KMS-11 (cell line): ENCODE results near the gene EEPD1.

Experiments used
- H2AFZ ChIP-seq: fragments of 200-600 bp; sonication (generic); 2 replicates; pipeline ENCODE4 v1.6.1; 2016; ENCODE audit warnings: antibody characterized with exemption, mixed run types, low read depth
- H3K27ac ChIP-seq: fragments of 200-600 bp; sonication (generic); 2 replicates; pipeline ENCODE4 v1.6.1; 2016; ENCODE audit warnings: mild to moderate bottlenecking, mixed run types
- H3K27me3 ChIP-seq: fragments of 200-600 bp; sonication (generic); 2 replicates; pipeline ENCODE4 v1.6.1; 2017; ENCODE audit warnings: mild to moderate bottlenecking, low read depth, mixed run types, moderate library complexity; ENCODE audit not compliant: insufficient read depth
- H3K36me3 ChIP-seq: fragments of 200-600 bp; sonication (generic); 2 replicates; pipeline ENCODE4 v1.6.1; 2017; ENCODE audit warnings: mild to moderate bottlenecking, mixed run types; ENCODE audit not compliant: insufficient read depth
- H3K4me1 ChIP-seq: fragments of 200-600 bp; sonication (generic); 2 replicates; pipeline ENCODE4 v1.6.1; 2016; ENCODE audit warnings: mild to moderate bottlenecking, low read depth, mixed run types; ENCODE audit not compliant: poor library complexity, severe bottlenecking
- H3K4me2 ChIP-seq: fragments of 200-600 bp; sonication (generic); 2 replicates; pipeline ENCODE4 v1.7.0; 2016; ENCODE audit warnings: mild to moderate bottlenecking, mixed run types
- H3K4me3 ChIP-seq: fragments of 200-600 bp; sonication (generic); IDR thresholded peaks from 2 replicates; pipeline ENCODE4 v1.6.1; 2017; ENCODE audit warnings: low read depth, low read length, mixed read lengths; ENCODE audit not compliant: insufficient read depth
- H3K79me2 ChIP-seq: fragments of 200-600 bp; sonication (generic); 2 replicates; pipeline ENCODE4 v1.6.1; 2016; ENCODE audit warnings: low read depth, mixed run types; ENCODE audit not compliant: insufficient read depth
- H3K9ac ChIP-seq: fragments of 200-600 bp; sonication (generic); 2 replicates; pipeline ENCODE4 v1.6.1; 2016; ENCODE audit warnings: mild to moderate bottlenecking, mixed run types
- H4K20me1 ChIP-seq: fragments of 200-600 bp; sonication (generic); 2 replicates; pipeline ENCODE4 v1.6.1; 2016; ENCODE audit warnings: mild to moderate bottlenecking, mixed run types; ENCODE audit not compliant: insufficient read depth
- TF ChIP-seq, protein P1 (sequence below): fragments of 200-600 bp; sonication (generic); conservative IDR thresholded peaks from 2 replicates; pipeline ENCODE4 v1.6.1; 2017; ENCODE audit warnings: low read depth, mild to moderate bottlenecking, antibody characterized with exemption, low read length, moderate library complexity, mixed read lengths

Gene EEPD1

DNA sequence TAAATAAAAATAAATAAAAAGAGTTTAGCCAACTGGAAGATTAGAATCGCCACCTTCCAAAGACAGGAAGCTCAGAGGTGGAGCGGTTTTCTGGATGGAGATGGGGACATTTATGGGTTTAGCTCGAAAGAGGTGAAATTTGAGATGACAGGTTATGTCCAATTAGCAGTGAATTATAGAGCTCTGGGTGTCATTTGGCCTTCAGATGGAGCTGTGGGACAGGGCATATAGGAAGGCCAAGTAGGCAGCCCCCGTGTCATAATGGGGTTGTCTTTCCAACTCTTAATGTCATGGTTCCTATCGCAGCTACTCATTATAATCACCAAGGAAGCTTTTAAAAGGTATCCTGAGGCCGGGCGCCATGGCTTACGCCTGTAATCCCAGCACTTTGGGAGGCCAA lies 21.0 kb upstream of the EEPD1 start:
- no peak overlapping the region for H3K27ac ChIP-seq
- no peaks in the 10 kb centered on the region for H4K20me1 ChIP-seq
- no peaks in the 10 kb centered on the region for H3K79me2 ChIP-seq
- TF ChIP-seq, protein P1, sequence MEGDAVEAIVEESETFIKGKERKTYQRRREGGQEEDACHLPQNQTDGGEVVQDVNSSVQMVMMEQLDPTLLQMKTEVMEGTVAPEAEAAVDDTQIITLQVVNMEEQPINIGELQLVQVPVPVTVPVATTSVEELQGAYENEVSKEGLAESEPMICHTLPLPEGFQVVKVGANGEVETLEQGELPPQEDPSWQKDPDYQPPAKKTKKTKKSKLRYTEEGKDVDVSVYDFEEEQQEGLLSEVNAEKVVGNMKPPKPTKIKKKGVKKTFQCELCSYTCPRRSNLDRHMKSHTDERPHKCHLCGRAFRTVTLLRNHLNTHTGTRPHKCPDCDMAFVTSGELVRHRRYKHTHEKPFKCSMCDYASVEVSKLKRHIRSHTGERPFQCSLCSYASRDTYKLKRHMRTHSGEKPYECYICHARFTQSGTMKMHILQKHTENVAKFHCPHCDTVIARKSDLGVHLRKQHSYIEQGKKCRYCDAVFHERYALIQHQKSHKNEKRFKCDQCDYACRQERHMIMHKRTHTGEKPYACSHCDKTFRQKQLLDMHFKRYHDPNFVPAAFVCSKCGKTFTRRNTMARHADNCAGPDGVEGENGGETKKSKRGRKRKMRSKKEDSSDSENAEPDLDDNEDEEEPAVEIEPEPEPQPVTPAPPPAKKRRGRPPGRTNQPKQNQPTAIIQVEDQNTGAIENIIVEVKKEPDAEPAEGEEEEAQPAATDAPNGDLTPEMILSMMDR: no peak
- H3K9ac ChIP-seq: no peak overlapping the region
- no peaks in the 10 kb centered on the region for H3K36me3 ChIP-seq
- H3K4me3 ChIP-seq: no peak overlapping the region
- H2AFZ ChIP-seq: no peak overlapping the region
- H3K27me3 ChIP-seq: no peaks in the 10 kb centered on the region
- H3K4me1 ChIP-seq: no peaks in the 10 kb centered on the region
- no peak overlapping the region for H3K4me2 ChIP-seq

DNA sequence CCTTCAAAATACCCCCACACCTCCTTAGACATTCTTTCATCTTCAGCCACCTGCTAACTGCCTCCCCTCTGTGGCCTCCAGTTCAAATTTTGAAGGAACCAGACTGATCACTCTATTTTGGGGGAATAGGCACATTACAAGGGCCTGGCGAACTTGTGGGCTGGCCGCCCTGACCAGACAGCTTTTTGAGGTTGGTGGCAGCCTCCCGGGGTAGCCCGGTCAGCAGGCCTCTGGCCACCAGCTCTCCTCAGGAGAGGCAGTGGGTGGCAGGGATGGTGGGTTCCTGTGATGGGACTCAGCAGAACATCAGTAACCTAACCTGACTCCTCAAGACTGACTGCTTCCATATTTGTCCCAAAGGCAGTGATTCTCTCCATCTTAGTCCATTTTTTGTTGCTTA lies 17.4 kb upstream of the EEPD1 start:
- TF ChIP-seq, protein P1: no peak
- Histone ChIP-seq H3K79me2 (no peaks in the 10 kb centered on the region), H2AFZ (no peak overlapping the region), H3K4me2 (no peak overlapping the region), H3K9ac (no peak overlapping the region), H3K36me3 (no peaks in the 10 kb centered on the region), H3K27ac (no peak overlapping the region), H3K4me3 (no peak overlapping the region), H3K27me3 (no peaks in the 10 kb centered on the region), H3K4me1 (no peaks in the 10 kb centered on the region), H4K20me1 (no peaks in the 10 kb centered on the region)

DNA sequence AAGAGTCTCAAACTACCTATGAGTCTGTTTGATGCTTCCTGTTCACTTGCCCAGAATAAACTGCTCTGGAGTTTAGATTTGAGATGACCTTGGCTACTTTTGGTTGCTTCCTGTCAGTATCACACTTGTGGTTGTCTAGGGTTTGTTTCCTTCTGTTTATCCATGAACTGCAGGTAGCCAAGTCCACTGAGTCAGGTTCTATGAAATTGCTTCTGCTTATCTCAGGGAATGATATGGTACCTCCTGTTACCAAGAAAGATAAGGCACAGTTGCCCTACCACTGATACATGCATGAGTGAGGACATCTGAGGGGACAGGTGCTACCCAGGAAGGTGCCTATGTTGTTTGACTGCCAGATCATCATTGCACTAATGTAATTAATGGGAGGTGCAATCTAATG lies 15.8 kb upstream of the EEPD1 start:
- no peak overlapping the region for H3K4me3 ChIP-seq
- no peak overlapping the region for H2AFZ ChIP-seq
- H3K4me1 ChIP-seq: no peaks in the 10 kb centered on the region
- no peak overlapping the region for H3K4me2 ChIP-seq
- TF ChIP-seq, protein P1: no peak
- H3K9ac ChIP-seq: no peak overlapping the region
- no peaks in the 10 kb centered on the region for H4K20me1 ChIP-seq
- no peak overlapping the region for H3K27ac ChIP-seq
- H3K36me3 ChIP-seq: no peaks in the 10 kb centered on the region
- H3K27me3 ChIP-seq: no peaks in the 10 kb centered on the region
- no peaks in the 10 kb centered on the region for H3K79me2 ChIP-seq

DNA sequence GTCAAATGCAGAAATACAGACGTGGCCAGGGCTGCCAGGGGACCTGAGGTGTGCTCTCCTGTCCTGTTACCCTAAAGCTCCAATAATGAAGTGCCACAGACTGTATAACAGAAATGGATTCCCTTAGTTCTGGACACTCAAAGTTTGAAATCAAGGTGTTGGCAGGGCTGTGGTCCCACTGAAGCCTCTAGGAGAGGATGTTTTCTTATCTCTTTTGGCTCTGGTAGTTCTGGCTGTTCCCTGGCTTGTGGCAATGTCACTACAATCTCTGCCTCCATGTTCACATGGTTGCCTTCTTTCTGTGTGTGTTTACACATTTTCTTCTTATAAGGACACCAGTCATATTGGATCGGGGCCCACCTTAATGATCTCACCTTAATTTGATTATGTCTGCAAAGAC lies 15.3 kb upstream of the EEPD1 start:
- Histone ChIP-seq H3K9ac (no peak overlapping the region), H3K4me1 (no peaks in the 10 kb centered on the region), H3K27me3 (no peaks in the 10 kb centered on the region), H2AFZ (no peak overlapping the region), H3K4me2 (no peak overlapping the region), H4K20me1 (no peaks in the 10 kb centered on the region), H3K36me3 (no peaks in the 10 kb centered on the region), H3K4me3 (no peak overlapping the region), H3K27ac (no peak overlapping the region), H3K79me2 (no peaks in the 10 kb centered on the region)
- TF ChIP-seq, protein P1: no peak

DNA sequence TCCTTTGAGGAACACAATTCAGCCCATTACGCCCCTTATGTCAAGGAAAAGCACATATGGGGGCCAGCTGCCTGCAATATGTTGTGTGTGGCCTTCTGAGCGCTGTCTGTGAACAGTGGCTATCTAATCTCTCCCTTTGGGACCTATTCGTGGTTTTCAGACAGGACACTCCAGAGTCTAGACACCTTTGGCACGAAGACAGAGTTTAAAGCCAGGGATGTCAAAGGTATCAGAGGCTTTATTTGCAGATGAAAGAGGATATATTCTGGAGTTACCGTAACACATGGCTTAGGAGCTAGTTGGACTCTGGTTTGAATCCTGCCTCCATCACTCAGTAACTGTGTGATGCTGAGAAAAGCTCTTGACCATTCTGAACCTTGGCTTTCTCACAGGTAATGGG lies 14.8 kb upstream of the EEPD1 start:
- Histone ChIP-seq H3K79me2 (no peaks in the 10 kb centered on the region), H3K4me1 (no peaks in the 10 kb centered on the region), H3K4me2 (no peak overlapping the region), H3K9ac (no peak overlapping the region), H3K4me3 (no peak overlapping the region), H3K27ac (no peak overlapping the region), H4K20me1 (no peaks in the 10 kb centered on the region), H2AFZ (no peak overlapping the region), H3K36me3 (no peaks in the 10 kb centered on the region), H3K27me3 (no peaks in the 10 kb centered on the region)
- TF ChIP-seq, protein P1: no peak
